Lung (tissue), 12 donors: Measurements from ENCODE around the gene TMEM200C. TPM values are rescaled to one million over a fixed set of nuclear protein-coding genes. Genes with fewer than 3 reads are reported as not detected.

Source experiments
- ATAC-seq: fragments of 200-7000 bp; cut with Tn5 transposase; one replicate; pipeline ENCODE4 v1.9.1; 2020; ENCODE audit warnings: moderate number of reproducible peaks; ENCODE audit not compliant: insufficient read depth, low FRiP score
- DNase-seq, 3 donors: peaks; one replicate each; pipeline ENCODE4 v3.0.0-alpha.2; 2013 to 2017
- H3K27ac ChIP-seq, 2 donors: one replicate each; pipeline ENCODE4 v1.5.1; 2013; ENCODE audit warnings: mild to moderate bottlenecking in 2 of 2, moderate library complexity in 2 of 2, control low read depth in 1 of 2, inconsistent platforms in 1 of 2, low read depth in 1 of 2, low read length in 1 of 2
- H3K27me3 ChIP-seq, 3 donors: one replicate each; pipeline ENCODE4 v1.5.1; 2013; ENCODE audit warnings: low read length in 2 of 3; ENCODE audit not compliant: control insufficient read depth in 3 of 3, insufficient read depth in 3 of 3
- H3K36me3 ChIP-seq, 4 donors: one replicate each; pipeline ENCODE4 v1.5.1; 2013; ENCODE audit warnings: low read length in 4 of 4, mild to moderate bottlenecking in 1 of 4, moderate library complexity in 1 of 4; ENCODE audit not compliant: control insufficient read depth in 4 of 4, insufficient read depth in 4 of 4
- H3K4me1 ChIP-seq, 5 donors: one replicate each; pipeline ENCODE4 v1.5.1; 2013; ENCODE audit warnings: low read length in 5 of 5, mild to moderate bottlenecking in 2 of 5, moderate library complexity in 1 of 5; ENCODE audit not compliant: control insufficient read depth in 5 of 5, insufficient read depth in 5 of 5
- H3K4me3 ChIP-seq: one replicate; pipeline ENCODE4 v1.5.1; 2013; ENCODE audit warnings: mild to moderate bottlenecking, control low read depth, moderate library complexity
- H3K9ac ChIP-seq, 2 donors: one replicate each; pipeline ENCODE4 v1.5.1; 2013; ENCODE audit warnings: low read length in 2 of 2, control low read depth in 1 of 2; ENCODE audit not compliant: insufficient read depth in 1 of 2
- H3K9me3 ChIP-seq, 4 donors: one replicate each; pipeline ENCODE4 v1.5.1; 2013; ENCODE audit warnings: low read length in 3 of 4, mild to moderate bottlenecking in 1 of 4, moderate library complexity in 1 of 4; ENCODE audit not compliant: control insufficient read depth in 4 of 4, insufficient read depth in 3 of 4
- WGBS, 2 donors: extraction: QIAGEN DNeasy Blood & Tissue Kit; methylation state at CpG; one replicate each; pipeline ENCODE4 v1.1.7; 2013; 5-methylcytosine and 5-hydroxymethylcytosine counted together
- polyA plus RNA-seq, 2 donors: library from polyadenylated mRNA; stranded (reverse); fragments of 200-250 nt; gene quantifications; one replicate each; pipeline ENCODE4 v1.2.1, GENCODE V29; 2013
- total RNA-seq, 2 donors: library from RNA; depleted of rRNA in 1 of 2; stranded (reverse); fragments of >200 nt in 1 of 2; gene quantifications; one replicate each; pipeline ENCODE4 v1.2.1, GENCODE V29; 2014 to 2021
- TF ChIP-seq, protein P1 (sequence below): IDR thresholded peaks from 2 replicates; pipeline ENCODE4 v1.5.1; 2012; ENCODE audit warnings: mild to moderate bottlenecking; ENCODE audit errors: control extremely low read depth, extremely low read depth
- donor health status: control.
- donor health status: control.
- donor health status: Bipolar disorder and iron deficiency.
- donor health status: healthy.
- donor health status: DM: yes; HTN: yes; CAD: no.

TMEM200C gene
- total and polyA plus RNA-seq, 4 donors, result 0.12 to 1.3 (median 0.39) TPM

DNA sequence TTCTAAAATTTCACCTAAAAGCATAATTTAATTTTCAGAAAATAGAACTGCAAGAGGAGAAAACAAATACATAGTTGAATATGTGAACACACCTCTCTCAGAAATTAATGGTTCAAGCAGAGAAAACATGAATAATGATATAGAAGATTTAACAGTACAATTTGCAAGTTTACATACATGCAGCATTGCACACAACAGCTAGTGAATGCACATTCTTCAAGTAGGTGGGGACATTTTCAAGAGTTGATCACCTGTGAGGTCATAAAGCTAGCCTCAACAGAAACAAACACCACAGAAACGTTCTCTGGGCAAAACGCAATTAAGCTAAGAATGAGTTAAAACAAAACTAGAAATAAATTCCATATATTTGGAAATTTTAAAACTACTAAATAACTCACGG, 38.1 kb downstream of the TMEM200C start:
- H3K36me3 ChIP-seq, result no peaks in the 10 kb centered on the region
- no peaks in the 10 kb centered on the region for H3K27me3 ChIP-seq
- ATAC-seq (no peak), DNase-seq (no peak)
- peaks cover 0 to 3% (median 0%) of the 10 kb centered on the region in 4 donors for H3K9me3 ChIP-seq
- WGBS, 2 donors, result 65 to 76% methylated on average over 3 of the region's 3 CpGs
- no peaks in the 10 kb centered on the region for H3K4me1 ChIP-seq
- TF ChIP-seq, protein P1, sequence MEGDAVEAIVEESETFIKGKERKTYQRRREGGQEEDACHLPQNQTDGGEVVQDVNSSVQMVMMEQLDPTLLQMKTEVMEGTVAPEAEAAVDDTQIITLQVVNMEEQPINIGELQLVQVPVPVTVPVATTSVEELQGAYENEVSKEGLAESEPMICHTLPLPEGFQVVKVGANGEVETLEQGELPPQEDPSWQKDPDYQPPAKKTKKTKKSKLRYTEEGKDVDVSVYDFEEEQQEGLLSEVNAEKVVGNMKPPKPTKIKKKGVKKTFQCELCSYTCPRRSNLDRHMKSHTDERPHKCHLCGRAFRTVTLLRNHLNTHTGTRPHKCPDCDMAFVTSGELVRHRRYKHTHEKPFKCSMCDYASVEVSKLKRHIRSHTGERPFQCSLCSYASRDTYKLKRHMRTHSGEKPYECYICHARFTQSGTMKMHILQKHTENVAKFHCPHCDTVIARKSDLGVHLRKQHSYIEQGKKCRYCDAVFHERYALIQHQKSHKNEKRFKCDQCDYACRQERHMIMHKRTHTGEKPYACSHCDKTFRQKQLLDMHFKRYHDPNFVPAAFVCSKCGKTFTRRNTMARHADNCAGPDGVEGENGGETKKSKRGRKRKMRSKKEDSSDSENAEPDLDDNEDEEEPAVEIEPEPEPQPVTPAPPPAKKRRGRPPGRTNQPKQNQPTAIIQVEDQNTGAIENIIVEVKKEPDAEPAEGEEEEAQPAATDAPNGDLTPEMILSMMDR, result no peak
- H3K4me3 ChIP-seq, result no peak overlapping the region
- H3K27ac ChIP-seq, result no peak overlapping the region
- no peak overlapping the region for H3K9ac ChIP-seq

DNA sequence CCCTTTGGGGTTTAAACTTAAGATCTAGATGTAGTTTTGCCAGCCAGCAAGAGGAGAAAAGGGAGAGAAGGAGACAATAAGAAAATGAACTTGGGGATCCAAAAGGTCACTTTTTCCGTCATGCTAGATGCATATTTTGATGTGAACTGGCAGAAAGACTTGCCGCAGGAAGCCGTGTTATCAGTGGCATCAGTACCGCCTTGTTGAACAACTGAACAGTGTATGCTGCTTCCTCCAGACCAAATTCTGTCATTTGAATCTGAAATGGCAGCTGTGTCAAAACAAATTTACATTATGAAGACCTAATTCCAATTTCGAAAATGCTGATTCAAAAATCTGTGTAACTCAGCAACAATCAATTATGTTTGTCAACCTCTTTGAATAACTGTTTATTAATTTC, 42.1 kb downstream of the TMEM200C start:
- DNase-seq (no peak), ATAC-seq (no peak)
- TF ChIP-seq, protein P1, result no peak
- no peaks in the 10 kb centered on the region for H3K36me3 ChIP-seq
- H3K9ac ChIP-seq, result no peak overlapping the region
- H3K4me1 ChIP-seq, result no peaks in the 10 kb centered on the region
- no peak overlapping the region for H3K27ac ChIP-seq
- no peaks in the 10 kb centered on the region for H3K9me3 ChIP-seq
- WGBS, 2 donors, result 58 to 62% methylated on average over 5 of the region's 5 CpGs
- H3K27me3 ChIP-seq, result peaks cover 0 to 5% (median 3%) of the 10 kb centered on the region in 3 donors
- H3K4me3 ChIP-seq, result no peak overlapping the region

DNA sequence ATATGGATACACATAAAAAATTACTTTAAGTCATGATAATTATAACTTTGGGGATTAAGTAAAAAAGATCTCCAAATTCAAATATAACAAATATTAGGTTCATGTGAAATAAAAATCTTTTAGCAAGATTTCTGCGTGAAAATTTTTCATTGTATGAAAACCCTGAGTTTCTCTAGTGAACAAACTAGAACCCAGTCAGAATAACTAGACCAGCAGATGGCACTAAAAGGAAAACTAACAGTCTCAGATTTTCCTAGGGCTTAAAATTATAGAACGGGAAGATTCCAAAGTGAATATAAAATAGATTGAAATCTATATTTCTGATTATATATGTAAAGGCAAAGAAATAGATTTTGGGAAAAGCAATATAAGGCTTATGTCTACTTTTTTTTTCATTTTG, 43.3 kb downstream of the TMEM200C start:
- no peak overlapping the region for H3K27ac ChIP-seq
- 34 to 35% methylated on average over 2 of the region's 2 CpGs for WGBS, 2 donors
- DNase-seq (peak in 1 of 3 donors; percentile 6), ATAC-seq (no peak)
- no peaks in the 10 kb centered on the region for H3K4me1 ChIP-seq
- no peak overlapping the region for H3K9ac ChIP-seq
- TF ChIP-seq, protein P1, result no peak
- no peaks in the 10 kb centered on the region for H3K36me3 ChIP-seq
- no peak overlapping the region for H3K4me3 ChIP-seq
- no peaks in the 10 kb centered on the region for H3K9me3 ChIP-seq
- peaks cover 0 to 5% (median 3%) of the 10 kb centered on the region in 3 donors for H3K27me3 ChIP-seq

DNA sequence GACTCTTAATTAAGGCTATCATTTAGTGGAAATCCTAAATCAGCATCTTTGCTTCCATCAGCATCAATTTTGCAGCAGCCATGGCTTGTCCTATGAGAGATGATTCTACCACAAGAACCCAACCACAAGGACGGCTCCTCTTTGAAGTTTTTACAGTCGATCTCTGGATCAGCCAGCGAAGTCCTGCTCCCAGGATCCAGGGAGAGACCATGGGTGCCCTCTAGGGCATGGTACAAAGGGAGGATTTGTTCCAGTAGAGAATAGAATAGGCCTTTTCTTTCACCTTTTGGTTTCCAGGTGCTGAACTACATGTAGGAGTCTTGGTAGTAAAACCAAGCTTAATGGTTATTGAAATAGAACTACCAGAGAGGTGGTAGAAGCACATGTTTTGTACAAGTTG, 52.7 kb downstream of the TMEM200C start:
- H3K27me3 ChIP-seq, result no peaks in the 10 kb centered on the region
- H3K4me3 ChIP-seq, result no peak overlapping the region
- peaks cover 0 to 3% (median 0%) of the 10 kb centered on the region in 5 donors for H3K4me1 ChIP-seq
- no peak for ATAC-seq
- WGBS, 2 donors, result 59 to 68% methylated on average over 3 of the region's 3 CpGs
- no peaks in the 10 kb centered on the region for H3K36me3 ChIP-seq
- DNase-seq, result no peak
- H3K9me3 ChIP-seq, result peaks cover 0 to 3% (median 0%) of the 10 kb centered on the region in 4 donors
- TF ChIP-seq, protein P1, result no peak
- H3K27ac ChIP-seq, result no peak overlapping the region
- H3K9ac ChIP-seq, result no peak overlapping the region
